ENCODE results near the gene CRABP1. TPM values are rescaled to one million over a fixed set of nuclear protein-coding genes. Genes with fewer than 3 reads are reported as not detected.

CRABP1 gene
- total RNA-seq, 1 donor: not detected

Small RNA genes within 50 kb of the gene (small RNA-seq; reads per million reads assigned to genes)
- gene AC090607.5: not detected

Other genes with a start within 250 kb of the CRABP1 start
- not detected in 2 replicates for gene SH2D7, start 247.8 kb upstream of the CRABP1 start, total RNA-seq
- gene CIB2, start 208.9 kb upstream of the CRABP1 start, total RNA-seq: 1.5 and 2.2 TPM in 2 replicates
- gene IDH3A, start 191.0 kb upstream of the CRABP1 start, total RNA-seq: 29.5 and 30.4 TPM in 2 replicates
- under 0.01 TPM in 2 replicates for gene ACSBG1, start 105.8 kb upstream of the CRABP1 start, total RNA-seq
- 2.1 and 2.2 TPM in 2 replicates for gene DNAJA4, start 75.8 kb upstream of the CRABP1 start, total RNA-seq
- gene SKIC8, start 40.7 kb upstream of the CRABP1 start, total RNA-seq: 62.6 and 64.8 TPM in 2 replicates
- gene IREB2, start 97.9 kb downstream of the CRABP1 start, total RNA-seq: 26.8 and 27.1 TPM in 2 replicates
- gene HYKK, start 167.2 kb downstream of the CRABP1 start, total RNA-seq: 4.1 and 5.1 TPM in 2 replicates
- 209 and 214 TPM in 2 replicates for gene PSMA4, start 200.1 kb downstream of the CRABP1 start, total RNA-seq
- gene CHRNA5, start 225.2 kb downstream of the CRABP1 start, total RNA-seq: 0.29 and 0.36 TPM in 2 replicates